Lower leg skin (tissue), 4 donors: Measurements from ENCODE around the gene ATP13A5. TPM values are rescaled to one million over a fixed set of nuclear protein-coding genes. Genes with fewer than 3 reads are reported as not detected.

Experiments
- DNase-seq, 2 donors: peaks; one replicate each; pipeline ENCODE4 v3.0.0-alpha.2; 2019; ENCODE audit warnings: low spot score in 2 of 2
- H3K4me3 ChIP-seq: fragments of 200-600 bp; sonication (generic); 2 replicates; pipeline ENCODE4 v1.5.1; 2017; ENCODE audit warnings: mild to moderate bottlenecking, low read depth; ENCODE audit not compliant: poor library complexity, severe bottlenecking
- CTCF ChIP-seq, 3 donors: fragments of 450-650 bp; IDR thresholded peaks; one replicate each; pipeline ENCODE4 v1.5.1; 2016; ENCODE audit warnings: antibody characterized with exemption in 3 of 3, mild to moderate bottlenecking in 3 of 3, moderate library complexity in 2 of 3
- POLR2A ChIP-seq, 2 donors: fragments of 450-650 bp; IDR thresholded peaks; one replicate each; pipeline ENCODE4 v1.6.1; 2016 to 2017; ENCODE audit warnings: antibody characterized with exemption in 2 of 2, mild to moderate bottlenecking in 1 of 2, moderate library complexity in 1 of 2
- WGBS, 2 donors: methylation state at CpG; one replicate each; pipeline ENCODE4 v1.1.5; 2018; 5-methylcytosine and 5-hydroxymethylcytosine counted together
- intact Hi-C: fragments of 100-400 bp; cut with DNase I; formaldehyde crosslinking; loops from one replicate; pipeline ENCODE4 v1.15.0; 2023; ENCODE audit warnings: low total_unique reads
- total RNA-seq, 4 donors: library from RNA; depleted of rRNA; stranded (reverse); fragments of >200 nt; gene quantifications; one replicate each; pipeline ENCODE4 v1.1.0, GENCODE V29; 2016

The ATP13A5 gene
- total RNA-seq, 4 donors from 2014 or later: 4.4 to 9.7 (median 5.2) TPM

GRCh38 chr3:193240436-193240849 lies 138.1 kb downstream of the ATP13A5 start:
- peak overlapping the region; percentile 19 for H3K4me3 ChIP-seq
- no peak for DNase-seq
- intact Hi-C loops: no loop called here
- WGBS, 2 donors: 8 to 10% methylated on average over 9 of the region's 9 CpGs
- TF ChIP-seq POLR2A (IDR thresholded peaks at IDR 0.05): no peak
- no peak for TF ChIP-seq CTCF (IDR thresholded peaks at IDR 0.05)

- intact Hi-C loops: loop anchor here (5.0 kb wide), 1 partner anchor 990 kb away; no protein-coding TSS in a partner anchor
- H3K4me3 ChIP-seq: no peak overlapping the region
- WGBS, 2 donors: 84% methylated on average over 5 of the region's 5 CpGs
- TF ChIP-seq POLR2A (IDR thresholded peaks at IDR 0.05) (no peak), CTCF (IDR thresholded peaks at IDR 0.05) (no peak)
- no peak for DNase-seq
Measured at GRCh38 chr3:193237030-193237429, 141.5 kb downstream of the ATP13A5 start.

- intact Hi-C loops: loop anchor here (5.0 kb wide), 1 partner anchor 989 kb away; no protein-coding TSS in a partner anchor
- TF ChIP-seq POLR2A (IDR thresholded peaks at IDR 0.05) (no peak), CTCF (IDR thresholded peaks at IDR 0.05) (no peak)
- 67 to 71% methylated on average over 4 of the region's 4 CpGs for WGBS, 2 donors
- H3K4me3 ChIP-seq: no peak overlapping the region
- no peak for DNase-seq
Measured at GRCh38 chr3:193236599-193236998, 142.0 kb downstream of the ATP13A5 start.

GRCh38 chr3:193231201-193231600 lies 147.4 kb downstream of the ATP13A5 start:
- DNase-seq: no peak
- intact Hi-C loops: no loop called here
- WGBS, 2 donors: 62 to 63% methylated on average over 6 of the region's 6 CpGs
- no peak overlapping the region for H3K4me3 ChIP-seq
- no peak for TF ChIP-seq POLR2A (IDR thresholded peaks at IDR 0.05)

GRCh38 chr3:193230610-193231009 lies 147.9 kb downstream of the ATP13A5 start:
- TF ChIP-seq CTCF (IDR thresholded peaks at IDR 0.05) (no peak), POLR2A (IDR thresholded peaks at IDR 0.05) (no peak)
- WGBS, 2 donors: 76 to 83% methylated on average over 4 of the region's 4 CpGs
- no peak overlapping the region for H3K4me3 ChIP-seq
- intact Hi-C loops: no loop called here
- DNase-seq: no peak

- TF ChIP-seq CTCF (IDR thresholded peaks at IDR 0.05): no peak
- TF ChIP-seq POLR2A (IDR thresholded peaks at IDR 0.05): no peak
- no peak for DNase-seq
- no peak overlapping the region for H3K4me3 ChIP-seq
- 80 to 88% methylated on average over 4 of the region's 4 CpGs for WGBS, 2 donors
- intact Hi-C loops: no loop called here
Measured at GRCh38 chr3:193229851-193230420, 148.6 kb downstream of the ATP13A5 start.
